ENCODE measurements around the gene TEX11. TPM values are rescaled to one million over a fixed set of nuclear protein-coding genes. Genes with fewer than 3 reads are reported as not detected.

TEX11 gene
- total RNA-seq, 2 experiments from 2014 or later = not detected

Other genes starting within 250 kb of the TEX11 start
- gene SLC7A3, start 22.4 kb upstream of the TEX11 start, total RNA-seq = not detected
- 10 to 100 TPM; 41.8 to 49.0 TPM for gene SNX12, start 159.6 kb upstream of the TEX11 start, total RNA-seq
- gene FOXO4, start 187.1 kb upstream of the TEX11 start, total RNA-seq = 10 to 100 TPM; 13.5 to 14.3 TPM
- gene CXorf65, start 198.0 kb upstream of the TEX11 start, total RNA-seq = 10 to 100 TPM; 25.3 to 25.5 TPM
- gene IL2RG, start 202.9 kb upstream of the TEX11 start, total RNA-seq = 100 to 1,000 TPM; 447 to 523 TPM
- 10 to 100 TPM; 56.6 to 64.7 TPM for gene MED12, start 209.9 kb upstream of the TEX11 start, total RNA-seq
- 1 to 10 TPM in 1 of 2 experiments, under 1 TPM in 1; 0.98 to 1.6 TPM for gene NLGN3, start 236.1 kb upstream of the TEX11 start, total RNA-seq

Data from activated CD4-positive, alpha-beta T cell treated with anti-CD3 and anti-CD28 coated beads, Interleukin-2, amount 10 ng/mL, durations not matched to agents 7 days and 5 days (primary cell).